HG02885 (cell line): ENCODE data around the gene WIPF2.

Experiments used
- ATAC-seq: cut with Tn5 transposase; IDR thresholded peaks from one replicate; pipeline ENCODE4 v1.9.1; 2021; ENCODE audit warnings: mild to moderate bottlenecking; ENCODE audit not compliant: unreplicated experiment, poor library complexity

Gene WIPF2

DNA sequence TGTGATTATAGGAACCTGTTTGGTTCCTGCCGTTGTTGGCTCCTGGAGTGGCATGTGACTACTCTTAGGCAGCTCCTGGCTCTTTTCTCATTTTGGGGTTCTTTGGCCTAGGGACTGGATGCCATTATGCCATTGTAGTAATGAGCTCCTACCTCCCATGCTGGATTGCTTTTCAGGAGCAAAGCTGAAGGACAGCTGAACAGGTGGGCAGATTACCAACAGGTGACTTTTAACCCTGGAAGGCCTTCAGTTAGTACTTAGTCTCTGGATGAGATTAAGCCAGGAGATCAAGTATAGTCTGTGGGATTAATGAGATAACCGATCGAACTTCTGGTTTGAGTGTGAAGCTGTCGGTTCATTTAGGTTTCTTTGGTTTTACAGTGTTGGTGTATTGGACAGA is 25.2 kb downstream of the WIPF2 start:
- ATAC-seq: no peak

DNA sequence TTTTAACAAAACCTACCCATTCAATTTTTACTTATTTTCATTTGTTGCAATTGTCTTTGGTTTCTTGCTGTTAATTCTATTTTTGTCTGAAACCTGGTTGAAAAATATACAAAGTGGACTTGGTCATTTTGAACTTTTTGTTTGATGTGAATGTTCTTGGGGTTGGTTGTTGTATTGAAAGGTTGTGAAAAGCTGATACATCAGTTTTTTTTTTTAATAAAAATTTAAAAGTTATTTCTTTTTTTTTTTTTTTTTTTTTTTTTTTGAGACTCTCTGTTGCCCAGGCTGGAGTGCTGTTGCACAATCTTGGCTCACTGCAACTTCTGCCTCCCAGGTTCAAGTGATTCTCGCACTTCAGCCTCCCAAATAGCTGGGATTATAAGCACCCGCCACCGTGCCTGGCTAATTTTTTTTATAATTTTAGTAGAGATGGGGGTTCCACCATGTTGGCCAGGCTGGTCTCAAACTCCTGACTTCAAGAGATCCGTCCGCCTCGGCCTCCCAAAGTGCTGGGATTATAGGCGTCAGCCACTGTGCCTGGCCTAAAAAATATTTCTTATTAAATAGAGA is 28.9 kb downstream of the WIPF2 start:
- ATAC-seq: no peak

DNA sequence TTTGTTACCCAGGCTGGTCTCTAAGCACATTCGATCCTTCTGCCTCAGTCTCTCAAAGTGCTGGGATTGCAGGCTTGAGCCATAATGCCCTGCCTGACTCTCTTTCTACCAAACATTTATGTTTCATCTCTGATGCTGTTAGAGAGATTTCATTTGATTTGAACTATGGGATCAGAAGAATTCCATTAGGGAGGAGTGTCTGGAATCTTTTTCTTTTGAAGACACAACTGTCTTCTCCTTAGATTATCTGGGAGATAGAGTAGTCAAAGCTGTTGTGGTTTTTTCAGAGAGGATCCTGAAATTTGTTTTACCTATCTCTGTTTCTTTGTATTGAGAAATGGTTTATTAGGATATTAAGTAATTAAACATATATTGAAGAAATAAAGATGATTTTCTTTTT is 29.4 kb downstream of the WIPF2 start:
- ATAC-seq: no peak

DNA sequence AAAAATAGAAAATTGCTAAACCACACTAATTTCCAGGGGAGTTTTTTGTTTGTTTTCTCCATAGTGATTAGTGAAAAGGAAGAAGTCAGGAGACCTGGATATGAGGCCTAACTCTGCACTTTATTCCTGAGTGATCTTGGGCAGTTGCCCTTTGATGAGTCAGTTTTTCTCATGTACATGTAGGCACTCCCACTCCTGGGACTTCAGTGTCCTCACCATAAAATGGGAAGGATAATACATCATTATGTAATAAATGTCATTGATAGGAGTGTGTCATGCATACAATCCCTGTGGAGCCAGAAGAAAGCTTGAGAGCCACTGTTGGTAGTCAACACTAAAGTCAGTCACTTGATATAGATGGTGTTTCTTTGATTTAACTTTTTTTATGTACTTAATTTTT is 32.5 kb downstream of the WIPF2 start:
- ATAC-seq: no peak

DNA sequence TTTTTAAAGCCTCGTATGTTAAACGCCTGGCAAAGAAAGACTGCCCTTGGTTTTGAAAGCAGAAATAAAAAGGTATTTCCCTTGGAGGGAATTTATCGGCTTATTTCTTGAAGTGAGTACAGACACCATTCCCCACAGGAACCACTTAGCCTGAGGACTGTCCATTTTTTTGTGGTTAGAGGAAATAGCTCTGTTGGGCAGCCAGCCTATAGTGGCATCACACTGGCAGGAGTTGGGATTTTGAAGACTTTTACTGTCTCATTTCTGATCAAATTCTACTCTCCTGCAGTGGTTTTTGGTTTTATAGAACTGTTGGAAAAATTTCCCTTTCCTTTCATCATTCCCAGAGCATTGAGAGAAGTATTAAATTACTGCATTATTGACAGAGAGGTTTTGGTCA is 34.5 kb downstream of the WIPF2 start:
- ATAC-seq: no peak

DNA sequence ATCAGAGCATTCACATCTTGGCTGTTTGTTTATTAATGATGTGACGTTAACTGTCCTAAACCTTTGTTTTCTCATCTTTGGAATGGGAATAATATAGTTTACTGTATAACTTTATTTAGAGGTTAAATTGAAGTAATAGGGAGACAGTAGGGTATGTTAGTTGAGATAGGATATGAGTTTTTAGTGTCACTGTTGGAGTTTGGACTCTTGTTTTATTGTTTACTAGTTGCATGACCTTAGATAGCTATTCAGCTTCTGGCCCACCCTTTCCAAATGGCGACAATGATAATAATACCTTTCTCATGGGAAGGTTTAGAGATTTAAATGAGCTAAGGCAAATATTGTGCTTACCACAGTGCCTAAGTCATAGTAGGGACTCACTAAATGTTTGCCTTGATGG is 40.4 kb downstream of the WIPF2 start:
- ATAC-seq: no peak

DNA sequence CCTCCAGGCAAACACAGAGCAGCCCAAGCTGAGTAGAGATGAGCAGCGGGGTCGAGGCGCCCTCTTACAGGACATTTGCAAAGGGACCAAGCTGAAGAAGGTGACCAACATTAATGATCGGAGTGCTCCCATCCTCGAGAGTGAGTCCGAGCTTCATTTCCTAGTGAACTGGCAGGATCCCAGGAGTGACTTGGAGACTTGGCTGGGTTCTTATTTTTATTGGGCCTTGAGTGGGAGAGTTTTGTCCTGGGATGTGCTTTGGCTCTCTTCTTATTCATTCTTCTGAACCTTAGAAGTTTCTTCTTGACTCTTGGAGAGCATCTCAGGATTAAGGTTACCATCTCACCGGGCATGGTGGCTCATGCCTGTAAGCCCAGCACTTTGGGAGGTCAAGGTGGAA is 41.4 kb downstream of the WIPF2 start:
- no peak for ATAC-seq

DNA sequence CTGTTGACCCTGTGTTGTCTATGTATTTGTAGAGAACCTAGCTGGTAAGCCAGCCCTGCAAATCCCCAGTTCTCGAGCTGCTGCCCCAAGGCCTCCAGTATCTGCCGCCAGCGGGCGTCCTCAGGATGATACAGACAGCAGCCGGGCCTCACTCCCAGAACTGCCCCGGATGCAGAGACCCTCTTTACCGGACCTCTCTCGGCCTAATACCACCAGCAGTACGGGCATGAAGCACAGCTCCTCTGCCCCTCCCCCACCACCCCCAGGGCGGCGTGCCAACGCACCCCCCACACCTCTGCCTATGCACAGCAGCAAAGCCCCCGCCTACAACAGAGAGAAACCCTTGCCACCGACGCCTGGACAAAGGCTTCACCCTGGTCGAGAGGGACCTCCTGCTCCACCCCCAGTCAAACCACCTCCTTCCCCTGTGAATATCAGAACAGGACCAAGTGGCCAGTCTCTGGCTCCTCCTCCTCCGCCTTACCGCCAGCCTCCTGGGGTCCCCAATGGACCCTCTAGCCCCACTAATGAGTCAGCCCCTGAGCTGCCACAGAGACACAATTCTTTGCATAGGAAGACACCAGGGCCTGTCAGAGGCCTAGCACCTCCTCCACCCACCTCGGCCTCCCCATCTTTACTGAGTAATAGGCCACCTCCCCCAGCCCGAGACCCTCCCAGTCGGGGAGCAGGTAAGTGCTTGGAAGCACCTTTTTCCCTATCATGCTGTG is 45.5 kb downstream of the WIPF2 start:
- no peak for ATAC-seq

DNA sequence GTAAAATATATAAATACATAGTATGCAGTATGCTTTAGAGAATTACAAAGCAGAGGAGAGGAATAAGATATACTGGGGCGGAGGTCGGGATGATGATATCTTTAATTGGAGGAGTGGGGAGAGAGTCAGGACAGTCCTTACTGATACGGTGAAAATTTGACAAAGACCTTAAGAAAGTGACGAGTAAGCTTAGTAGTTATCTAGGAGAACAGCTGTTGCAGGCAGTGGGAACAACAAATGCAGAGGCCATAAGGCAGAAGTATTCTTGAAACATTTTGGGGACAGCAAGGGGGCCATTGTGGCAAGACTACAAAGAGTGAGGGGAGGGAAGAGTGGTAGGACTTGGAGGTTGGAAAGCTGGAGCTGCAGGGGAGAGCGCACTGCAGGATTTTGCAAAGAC is 46.2 kb downstream of the WIPF2 start:
- no peak for ATAC-seq

DNA sequence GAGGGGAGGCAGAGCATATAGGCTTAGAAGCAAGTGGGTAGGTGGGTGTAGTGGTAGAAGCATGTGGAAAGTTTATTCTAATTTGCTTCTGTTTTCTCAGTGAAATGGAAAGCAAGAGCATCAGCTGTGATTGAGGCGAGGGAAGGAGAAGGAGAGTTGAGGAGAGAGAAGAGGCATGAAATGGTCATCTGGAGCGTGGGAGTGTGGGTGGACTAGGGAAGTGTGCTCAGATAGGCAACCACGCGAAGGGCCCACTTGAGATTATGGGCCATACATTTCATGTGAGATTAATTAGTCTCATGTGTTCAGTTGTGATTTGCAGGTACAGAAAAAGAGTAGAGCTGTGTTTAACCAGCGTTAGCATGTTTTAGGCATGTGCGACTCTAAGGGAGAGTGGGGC is 47.8 kb downstream of the WIPF2 start:
- no peak for ATAC-seq

DNA sequence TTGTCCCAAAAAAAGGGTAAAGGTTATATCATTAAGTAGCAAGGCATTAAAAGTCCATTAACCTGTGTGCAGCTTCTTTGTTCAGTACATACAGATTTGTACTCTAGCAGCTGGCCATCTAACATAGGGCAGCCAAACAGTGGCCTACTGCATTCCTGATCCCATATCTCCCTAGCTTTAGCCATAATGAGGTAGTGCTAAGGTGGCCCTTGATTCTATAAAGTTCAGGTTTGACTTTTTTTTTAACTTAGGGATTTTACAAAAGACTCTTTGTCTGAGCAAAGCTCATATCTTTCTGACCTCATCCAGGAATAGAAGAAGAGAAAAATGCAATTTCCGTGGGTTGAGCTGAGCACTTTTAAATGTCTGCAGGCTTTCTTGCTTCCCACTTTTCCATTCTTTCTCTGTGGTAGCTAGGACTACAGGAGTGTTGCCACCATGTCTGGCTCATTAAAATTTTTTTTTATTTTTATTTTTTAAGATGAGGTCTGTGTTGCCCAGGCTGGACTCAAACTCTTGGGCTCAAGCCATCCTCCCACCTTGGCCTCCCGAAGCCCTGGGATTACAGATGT is 49.1 kb downstream of the WIPF2 start:
- no peak for ATAC-seq

DNA sequence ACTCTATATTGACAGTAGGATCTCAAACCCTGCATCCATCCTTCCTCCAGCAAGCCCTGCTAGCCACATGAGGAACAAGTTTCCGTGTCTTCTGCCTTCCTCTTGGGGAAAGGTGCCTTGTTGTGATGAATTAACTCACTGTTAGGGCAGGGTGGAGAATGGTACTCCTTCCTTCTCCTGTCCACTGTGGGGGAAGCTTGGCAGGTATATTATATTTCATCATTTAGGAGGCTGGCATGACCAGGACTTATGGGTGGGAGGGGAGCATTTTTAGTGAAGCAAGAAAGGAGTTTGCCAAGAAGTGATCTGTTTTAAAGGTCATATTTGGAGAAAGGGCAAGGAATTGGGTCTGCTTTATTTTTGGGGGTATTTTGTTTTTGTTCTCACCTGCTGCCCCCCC is 59.3 kb downstream of the WIPF2 start:
- no peak for ATAC-seq

DNA sequence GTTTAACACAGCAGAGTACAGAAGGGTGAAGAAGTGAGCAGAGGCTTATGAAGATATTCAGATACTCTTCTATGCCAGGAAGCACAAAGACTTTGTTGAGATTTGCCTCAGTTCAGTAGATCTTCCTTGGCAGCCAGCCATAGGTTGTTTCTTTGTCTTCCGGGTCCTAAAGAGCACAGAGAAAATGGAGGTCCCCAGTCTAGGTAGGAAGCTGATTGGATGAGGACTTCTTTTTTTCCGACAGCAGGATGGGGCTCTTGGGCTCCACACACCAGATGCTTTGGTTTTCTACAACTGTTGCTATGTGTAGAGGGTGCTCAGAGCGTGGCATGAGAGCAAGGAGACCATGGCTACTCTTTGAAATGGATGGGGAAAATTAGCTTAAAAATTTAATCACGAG is 60.3 kb downstream of the WIPF2 start:
- ATAC-seq: no peak

DNA sequence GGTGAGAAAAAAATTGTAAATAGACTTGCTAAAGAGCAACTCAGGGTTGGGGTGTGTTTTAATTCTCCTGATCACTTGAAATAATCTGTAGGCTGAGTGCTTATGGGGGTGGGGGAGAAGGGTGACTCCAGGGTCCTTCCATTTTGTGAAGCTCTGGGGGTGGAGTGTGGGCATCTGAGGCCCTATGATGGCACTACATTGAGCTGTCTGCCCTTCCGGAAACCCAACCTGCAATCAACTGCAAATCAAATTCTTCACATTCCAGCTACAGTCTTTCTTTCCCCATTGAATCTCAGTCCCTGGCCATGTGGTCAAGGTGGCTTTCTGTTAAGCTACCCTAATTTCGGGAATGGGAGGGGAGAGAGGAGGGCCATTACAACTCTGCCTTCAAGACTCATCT is 62.6 kb downstream of the WIPF2 start:
- no peak for ATAC-seq

DNA sequence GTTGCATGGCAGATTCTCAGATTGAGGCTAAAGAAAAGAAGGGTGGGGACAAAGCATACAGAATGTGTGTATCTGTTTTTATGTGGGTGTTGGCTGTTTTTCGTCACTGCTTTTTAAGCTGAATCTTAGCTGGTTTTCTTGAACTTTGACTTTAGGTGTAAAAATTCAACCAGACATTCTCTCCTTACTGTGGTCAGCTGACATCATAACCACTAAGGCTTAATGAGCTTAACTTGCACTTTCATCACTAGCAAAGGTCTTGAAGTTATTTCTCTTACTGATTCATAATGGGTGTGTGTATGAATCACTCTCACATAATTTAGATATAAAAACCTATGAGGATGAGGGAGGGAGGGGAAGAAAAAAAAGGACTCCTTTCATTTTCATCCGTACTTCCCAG is 64.6 kb downstream of the WIPF2 start:
- ATAC-seq: no peak

DNA sequence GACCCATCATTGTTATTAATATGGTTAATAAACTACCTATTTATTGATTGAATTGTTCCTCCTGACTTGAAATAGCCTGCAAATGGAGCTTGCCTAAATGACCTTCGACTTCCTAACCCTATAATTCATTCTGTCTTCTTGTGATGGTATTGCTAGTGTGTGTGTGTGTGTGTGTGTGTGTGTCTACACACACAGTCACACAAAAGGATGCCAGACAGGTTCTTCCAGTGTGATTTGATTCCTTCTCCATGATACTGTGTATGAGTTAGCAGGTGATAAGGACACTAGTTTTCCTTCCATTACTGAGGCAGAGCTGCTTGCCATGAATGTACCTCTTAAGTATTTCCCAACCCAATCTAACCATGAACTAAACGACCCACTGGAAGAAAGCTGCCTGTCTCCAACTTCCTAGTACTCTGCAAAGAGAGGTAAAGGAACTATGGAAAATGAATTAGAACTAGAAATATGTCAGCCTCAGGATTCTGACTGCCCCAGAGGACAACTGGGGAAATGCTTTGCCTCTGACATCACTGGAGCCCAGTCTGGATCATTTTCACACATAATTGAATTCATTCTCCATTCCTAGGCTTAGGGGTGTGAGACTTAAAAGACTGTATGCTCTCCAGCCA is 65.1 kb downstream of the WIPF2 start:
- no peak for ATAC-seq

DNA sequence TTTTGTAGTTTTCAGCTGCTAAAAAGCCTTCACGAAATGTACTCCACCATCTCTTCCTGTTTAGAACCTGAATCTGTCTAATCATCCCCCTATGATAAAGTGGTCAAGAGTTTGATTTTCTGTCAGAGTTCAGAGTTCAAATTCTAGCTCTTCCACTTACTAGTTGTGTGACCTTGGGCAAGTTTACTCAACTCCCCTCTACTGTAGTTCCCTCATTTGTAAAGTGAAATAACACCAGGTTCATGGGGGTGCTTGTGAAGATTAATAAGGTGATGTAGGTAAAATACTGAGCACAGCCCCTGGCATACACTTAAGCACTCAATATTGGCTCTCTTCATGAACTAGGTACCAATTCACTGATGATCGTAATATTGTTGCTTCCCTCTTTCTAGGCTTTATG is 67.4 kb downstream of the WIPF2 start:
- no peak for ATAC-seq

DNA sequence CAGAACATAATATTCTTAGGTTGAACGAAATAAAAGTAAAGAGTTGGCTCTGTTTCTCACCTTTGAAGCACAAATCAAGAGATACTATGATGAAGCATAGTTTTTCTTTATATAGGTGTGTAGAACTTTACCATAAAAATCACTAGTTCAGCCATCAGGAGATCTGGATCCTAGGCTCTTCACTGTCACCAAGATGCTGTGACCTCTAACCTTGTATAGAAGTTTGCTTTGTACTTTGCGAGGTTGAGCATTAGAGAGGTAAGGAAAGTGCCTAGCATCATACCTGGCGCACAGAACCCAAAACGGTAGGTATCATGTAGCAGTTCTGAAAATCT is 68.0 kb downstream of the WIPF2 start:
- ATAC-seq: no peak

DNA sequence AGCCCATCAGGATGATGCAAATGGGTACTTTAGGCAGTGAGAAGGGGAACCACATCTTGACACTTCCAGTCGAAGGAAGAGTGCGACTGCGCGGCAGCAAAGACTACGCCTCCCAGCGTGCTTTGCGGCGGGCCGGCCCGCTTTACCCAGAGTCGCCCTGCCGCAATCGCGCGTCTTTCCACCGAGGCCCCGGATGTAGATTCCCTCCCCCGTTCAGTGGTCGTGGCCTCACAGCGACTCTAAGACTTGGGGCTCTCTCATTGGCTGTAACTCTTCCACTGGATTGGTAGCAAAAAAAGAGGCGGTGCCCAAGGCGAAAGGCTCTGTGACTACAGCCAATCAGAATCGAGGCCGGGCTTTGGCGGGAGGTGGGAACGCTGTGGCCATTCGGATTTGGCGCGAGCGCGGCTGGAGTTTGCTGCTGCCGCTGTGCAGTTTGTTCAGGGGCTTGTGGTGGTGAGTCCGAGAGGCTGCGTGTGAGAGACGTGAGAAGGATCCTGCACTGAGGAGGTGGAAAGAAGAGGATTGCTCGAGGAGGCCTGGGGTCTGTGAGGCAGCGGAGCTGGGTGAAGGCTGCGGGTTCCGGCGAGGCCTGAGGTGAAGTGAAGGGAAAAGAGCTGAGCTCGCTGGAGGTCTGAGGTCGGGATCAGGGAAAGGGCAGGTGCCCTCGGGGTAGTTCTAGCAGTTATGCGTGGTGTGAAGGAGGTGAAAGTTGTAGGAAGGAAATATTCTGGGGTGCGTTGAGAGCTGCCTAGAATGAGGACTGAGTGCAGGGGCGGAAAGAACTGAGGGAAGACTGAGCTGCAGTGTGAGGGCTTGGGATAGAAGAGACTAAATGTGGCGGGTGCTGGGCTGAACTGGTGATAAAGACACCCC is 68.6 kb downstream of the WIPF2 start, which contains the start of gene CDC6:
Gene CDC6 (plus strand): TSS at position 386 of the 876 bp plus-strand sequence. CDS start 1,542 bp downstream, outside the sequence.
- ATAC-seq: peak; percentile 95

DNA sequence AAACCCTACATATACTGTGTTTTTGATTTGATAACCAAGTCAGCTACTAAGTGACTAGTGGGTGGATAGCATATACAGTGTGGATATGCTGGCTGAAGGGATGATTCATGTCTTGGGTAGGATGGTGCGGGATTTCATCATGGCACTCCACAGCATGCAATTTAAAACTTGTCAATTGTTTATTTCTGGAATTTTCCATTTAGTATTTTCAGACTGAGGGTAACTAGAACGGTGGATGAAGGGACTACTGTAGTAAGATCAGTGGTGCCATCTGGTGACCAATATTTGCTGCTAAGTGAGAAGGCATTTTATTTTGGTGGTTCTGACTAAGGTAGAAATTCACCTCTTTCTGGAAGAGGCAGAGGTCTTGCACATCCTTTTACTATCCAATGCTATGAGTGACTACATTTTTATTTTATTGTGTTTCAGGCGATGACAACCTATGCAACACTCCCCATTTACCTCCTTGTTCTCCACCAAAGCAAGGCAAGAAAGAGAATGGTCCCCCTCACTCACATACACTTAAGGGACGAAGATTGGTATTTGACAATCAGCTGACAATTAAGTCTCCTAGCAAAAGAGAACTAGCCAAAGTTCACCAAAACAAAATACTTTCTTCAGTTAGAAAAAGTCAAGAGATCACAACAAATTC is 71.7 kb downstream of the WIPF2 start:
- ATAC-seq: no peak
